OCI-LY7 (cell line): ENCODE data around the gene CLEC16A. TPM values are rescaled to one million over a fixed set of nuclear protein-coding genes. Genes with fewer than 3 reads are reported as not detected.

Experiments used
- BruUV-seq: library from RNA; stranded (reverse); fragments of 400-500 nt; replicated peaks from 2 replicates; lab custom pipeline; 2021; lab: Mats Ljungman, UMichigan
- CTCF ChIA-PET: fragments of 300-600 bp; sonication (Branson Sonifier 250); formaldehyde crosslinking; loops from one replicate; lab custom pipeline; 2022; ENCODE audit warnings: antibody characterized with exemption; ENCODE audit not compliant: unreplicated experiment; lab: Charles Lee
- POLR2A ChIA-PET: fragments of 300-600 bp; sonication (Branson Sonifier 250); formaldehyde crosslinking; loops from one replicate; lab custom pipeline; 2022; ENCODE audit warnings: antibody characterized with exemption; lab: Charles Lee
- DNase-seq: peaks from one replicate; pipeline ENCODE4 v3.0.0-alpha.2; 2015; ENCODE audit warnings: low spot score
- H2AFZ ChIP-seq: fragments of 200-600 bp; sonication (generic), shearing (Covaris generic); 2 replicates; pipeline ENCODE4 v1.6.1; 2014; ENCODE audit warnings: mild to moderate bottlenecking, antibody characterized with exemption, low read length, moderate library complexity
- H3K27ac ChIP-seq: fragments of 200-600 bp; sonication (generic); 2 replicates; pipeline ENCODE4 v1.5.1; 2014; ENCODE audit warnings: mixed run types, low read depth, mild to moderate bottlenecking, moderate library complexity, low read length, inconsistent platforms; ENCODE audit not compliant: poor library complexity, severe bottlenecking
- H3K36me3 ChIP-seq: fragments of 200-600 bp; sonication (generic); 2 replicates; pipeline ENCODE4 v1.6.1; 2014; ENCODE audit warnings: mild to moderate bottlenecking, antibody characterized with exemption, low read length, moderate library complexity, mixed read lengths; ENCODE audit not compliant: insufficient read depth
- H3K4me1 ChIP-seq: fragments of 200-600 bp; sonication (generic); 2 replicates; pipeline ENCODE4 v1.5.1; 2014; ENCODE audit warnings: mild to moderate bottlenecking, low read length; ENCODE audit not compliant: insufficient read depth, poor library complexity, severe bottlenecking
- H3K4me2 ChIP-seq: fragments of 200-600 bp; sonication (generic); 2 replicates; pipeline ENCODE4 v1.6.1; 2014; ENCODE audit warnings: mild to moderate bottlenecking, low read length
- H3K4me3 ChIP-seq: fragments of 200-600 bp; sonication (generic); 2 replicates; pipeline ENCODE4 v1.5.1; 2014; ENCODE audit warnings: mild to moderate bottlenecking, low read depth, low read length; ENCODE audit not compliant: poor library complexity, severe bottlenecking
- H3K79me2 ChIP-seq: fragments of 200-600 bp; sonication (generic); 2 replicates; pipeline ENCODE4 v1.6.1; 2016; ENCODE audit warnings: low read depth, mild to moderate bottlenecking, low read length, moderate library complexity, mixed read lengths; ENCODE audit not compliant: insufficient read depth
- H3K9me2 ChIP-seq: fragments of 200-600 bp; sonication (generic); 2 replicates; pipeline ENCODE4 v1.6.1; 2016; ENCODE audit warnings: mild to moderate bottlenecking, low read length, mixed read lengths; ENCODE audit not compliant: insufficient read depth
- H3K9me3 ChIP-seq: fragments of 200-600 bp; sonication (generic); 2 replicates; pipeline ENCODE4 v1.6.1; 2014; ENCODE audit warnings: mild to moderate bottlenecking, mixed run types, low read length, mixed read lengths
- H4K20me1 ChIP-seq: fragments of 200-600 bp; sonication (generic); 2 replicates; pipeline ENCODE4 v1.6.1; 2014; ENCODE audit warnings: mild to moderate bottlenecking, antibody characterized with exemption, low read length, moderate library complexity, mixed read lengths; ENCODE audit not compliant: insufficient read depth
- EZH2phosphoT487 ChIP-seq: fragments of 200-600 bp; sonication (generic); IDR thresholded peaks from 2 replicates; pipeline ENCODE4 v1.6.1; 2018; ENCODE audit warnings: low read depth, borderline replicate concordance, mild to moderate bottlenecking, mixed run types, antibody characterized with exemption, low read length, moderate library complexity, mixed read lengths
- intact Hi-C: fragments of 100-400 bp; cut with micrococcal nuclease; formaldehyde crosslinking; loops from one replicate; pipeline ENCODE4 v1.10.0; 2022; ENCODE audit not compliant: unreplicated experiment
- total RNA-seq, 2 experiments: library from RNA; depleted of rRNA in 1 of 2; stranded (reverse); fragments of >200 nt in 1 of 2; shearing (Covaris generic) in 1 of 2; gene quantifications; 2 replicates each; pipeline ENCODE4 v1.2.3, GENCODE V29; 2014 to 2022
- TF ChIP-seq, protein P1 (sequence below): fragments of 200-600 bp; sonication (generic); conservative IDR thresholded peaks from 2 replicates; pipeline ENCODE4 v1.5.1; 2014; ENCODE audit warnings: mild to moderate bottlenecking, antibody characterized with exemption, low read length, moderate library complexity, mixed read lengths

The CLEC16A gene
- total RNA-seq, 2 experiments from 2014 or later: 26.2 to 50.9 TPM

DNA sequence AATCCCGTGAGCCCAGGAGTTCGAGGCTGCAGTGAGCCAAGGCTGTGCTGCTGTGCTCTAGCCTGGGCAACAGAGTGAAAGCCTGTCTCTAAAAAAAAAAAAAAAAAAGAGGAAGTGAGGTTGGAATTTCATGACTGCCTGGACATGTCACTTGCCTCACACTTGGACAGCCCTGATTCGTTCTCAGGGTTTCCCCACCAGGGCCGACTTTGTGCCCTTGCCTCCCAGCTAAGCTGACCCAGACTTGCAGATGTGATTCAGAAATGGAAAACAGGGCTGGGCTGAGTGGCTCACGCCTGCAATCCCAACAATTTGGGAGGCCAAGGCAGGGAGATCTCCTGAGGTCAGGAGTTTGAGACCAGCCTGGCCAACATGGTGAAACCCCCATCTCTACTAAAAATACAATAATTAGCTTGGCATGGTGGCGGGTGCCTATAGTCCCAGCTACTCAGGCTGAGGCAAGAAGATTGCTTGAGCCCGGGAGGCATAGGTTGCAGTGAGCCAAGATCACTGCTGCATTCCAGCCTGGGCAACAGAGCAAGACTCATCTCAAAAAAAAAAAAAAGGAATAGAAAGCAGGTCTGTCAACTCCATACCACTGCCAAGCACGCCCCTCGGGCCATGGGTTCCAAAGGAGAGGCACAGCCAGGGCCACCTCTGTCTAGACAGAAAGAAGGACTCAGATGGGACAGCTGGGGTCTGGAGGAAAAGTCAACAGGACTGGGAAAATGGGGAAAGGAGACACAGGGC is 264.7 kb downstream of the CLEC16A start:
- no peaks in the 10 kb centered on the region for H3K36me3 ChIP-seq
- no TSS peak for BruUV-seq
- peaks cover 10% of the 10 kb centered on the region for H3K9me3 ChIP-seq
- no peak overlapping the region for H3K4me2 ChIP-seq
- H3K79me2 ChIP-seq: no peaks in the 10 kb centered on the region
- H2AFZ ChIP-seq: no peak overlapping the region
- no peaks in the 10 kb centered on the region for H3K9me2 ChIP-seq
- TF ChIP-seq, protein P1, sequence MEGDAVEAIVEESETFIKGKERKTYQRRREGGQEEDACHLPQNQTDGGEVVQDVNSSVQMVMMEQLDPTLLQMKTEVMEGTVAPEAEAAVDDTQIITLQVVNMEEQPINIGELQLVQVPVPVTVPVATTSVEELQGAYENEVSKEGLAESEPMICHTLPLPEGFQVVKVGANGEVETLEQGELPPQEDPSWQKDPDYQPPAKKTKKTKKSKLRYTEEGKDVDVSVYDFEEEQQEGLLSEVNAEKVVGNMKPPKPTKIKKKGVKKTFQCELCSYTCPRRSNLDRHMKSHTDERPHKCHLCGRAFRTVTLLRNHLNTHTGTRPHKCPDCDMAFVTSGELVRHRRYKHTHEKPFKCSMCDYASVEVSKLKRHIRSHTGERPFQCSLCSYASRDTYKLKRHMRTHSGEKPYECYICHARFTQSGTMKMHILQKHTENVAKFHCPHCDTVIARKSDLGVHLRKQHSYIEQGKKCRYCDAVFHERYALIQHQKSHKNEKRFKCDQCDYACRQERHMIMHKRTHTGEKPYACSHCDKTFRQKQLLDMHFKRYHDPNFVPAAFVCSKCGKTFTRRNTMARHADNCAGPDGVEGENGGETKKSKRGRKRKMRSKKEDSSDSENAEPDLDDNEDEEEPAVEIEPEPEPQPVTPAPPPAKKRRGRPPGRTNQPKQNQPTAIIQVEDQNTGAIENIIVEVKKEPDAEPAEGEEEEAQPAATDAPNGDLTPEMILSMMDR: no peak
- ChIA-PET CTCF (no interaction called here), POLR2A (interaction anchor here (0.6 kb wide), 2 partner anchors 16 to 43 kb away, joined by 3 to 5 read pairs; no protein-coding TSS in a partner anchor)
- intact Hi-C loops: no loop called here
- H4K20me1 ChIP-seq: no peaks in the 10 kb centered on the region
- peaks cover 7% of the 10 kb centered on the region for H3K4me1 ChIP-seq
- DNase-seq: no peak
- H3K4me3 ChIP-seq: no peak overlapping the region
- H3K27ac ChIP-seq: no peak overlapping the region

DNA sequence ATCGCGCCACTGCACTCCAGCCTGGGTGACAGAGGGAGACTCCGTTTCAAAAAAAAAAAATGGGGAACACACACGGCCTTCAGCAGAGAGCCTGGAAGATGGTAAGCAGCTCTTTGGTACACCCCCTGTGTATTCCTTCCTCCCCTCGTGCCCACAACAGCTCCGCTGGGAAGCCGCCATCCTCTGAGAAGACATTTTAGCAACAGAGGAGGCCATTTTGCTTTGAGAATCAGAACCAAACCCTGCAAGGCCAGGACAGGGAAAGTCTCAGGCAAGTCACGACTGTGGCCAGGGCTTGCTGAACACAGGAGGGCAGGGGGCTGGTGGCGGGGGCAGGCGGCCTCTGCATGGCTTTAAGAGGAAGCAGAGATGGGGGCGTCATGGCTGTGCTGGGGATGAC is 265.9 kb downstream of the CLEC16A start:
- intact Hi-C loops: no loop called here
- H3K36me3 ChIP-seq: no peaks in the 10 kb centered on the region
- peaks cover 7% of the 10 kb centered on the region for H3K4me1 ChIP-seq
- TF ChIP-seq EZH2phosphoT487: no peak
- TF ChIP-seq, protein P1: no peak
- H4K20me1 ChIP-seq: no peaks in the 10 kb centered on the region
- H3K4me3 ChIP-seq: no peak overlapping the region
- ChIA-PET POLR2A (no interaction called here), CTCF (no interaction called here)
- BruUV-seq: no TSS peak
- H2AFZ ChIP-seq: no peak overlapping the region
- peaks cover 10% of the 10 kb centered on the region for H3K9me3 ChIP-seq
- H3K9me2 ChIP-seq: no peaks in the 10 kb centered on the region
- no peaks in the 10 kb centered on the region for H3K79me2 ChIP-seq
- H3K27ac ChIP-seq: no peak overlapping the region
- H3K4me2 ChIP-seq: no peak overlapping the region
- no peak for DNase-seq
